Activated CD8-positive, alpha-beta memory T cell treated with anti-CD3 and anti-CD28 coated beads, Interleukin-2, amount 10 ng/mL, durations not matched to agents 7 days and 5 days (primary cell): ENCODE results near the gene ADAMTS2. TPM values are rescaled to one million over a fixed set of nuclear protein-coding genes. Genes with fewer than 3 reads are reported as not detected.

ENCODE experiments used
- ATAC-seq: fragments of 150-1000 bp; cut with Tn5 transposase; one replicate; pipeline ENCODE4 v1.10.0; 2021; ENCODE audit warnings: moderate library complexity
- CTCF ChIA-PET: fragments of 350-600 bp; sonication (Branson Sonifier 250); formaldehyde crosslinking; loops from one replicate; lab custom pipeline; 2021; ENCODE audit warnings: antibody characterized with exemption; lab: Charles Lee
- DNase-seq: peaks from one replicate; pipeline ENCODE4 v3.0.0-alpha.2; 2020
- H3K27ac Mint-ChIP-seq: one replicate; pipeline ENCODE4 v1.8.0; 2021; ENCODE audit warnings: mild to moderate bottlenecking, mixed read lengths
- H3K27me3 Mint-ChIP-seq: one replicate; pipeline ENCODE4 v1.8.0; 2021; ENCODE audit warnings: mixed read lengths
- H3K36me3 Mint-ChIP-seq: one replicate; pipeline ENCODE4 v1.8.0; 2021; ENCODE audit warnings: mild to moderate bottlenecking, mixed read lengths
- H3K4me1 Mint-ChIP-seq: one replicate; pipeline ENCODE4 v1.8.0; 2021; ENCODE audit warnings: mixed read lengths
- H3K4me3 Mint-ChIP-seq: one replicate; pipeline ENCODE4 v1.8.0; 2021; ENCODE audit warnings: mild to moderate bottlenecking, moderate library complexity, mixed read lengths
- H3K9me3 Mint-ChIP-seq: one replicate; pipeline ENCODE4 v1.8.0; 2022; ENCODE audit warnings: low read depth, mixed read lengths
- total RNA-seq, 2 experiments: library from RNA; stranded (reverse); gene quantifications; one replicate each; pipeline ENCODE4 v1.2.3, GENCODE V29; 2021

Gene ADAMTS2
- total RNA-seq, 2 experiments from 2014 or later: not detected

- Mint-ChIP-seq H3K9me3 (no peaks in the 10 kb centered on the region), H3K36me3 (no peaks in the 10 kb centered on the region), H3K27ac (no peak overlapping the region), H3K4me1 (no peaks in the 10 kb centered on the region), H3K4me3 (no peak overlapping the region), H3K27me3 (no peaks in the 10 kb centered on the region)
- CTCF ChIA-PET: no interaction called here
- DNase-seq (no peak), ATAC-seq (no peak)
Observed at GRCh38 chr5:179238628-179238970, 106.7 kb downstream of the ADAMTS2 start.

GRCh38 chr5:179237770-179238627, 107.3 kb downstream of the ADAMTS2 start:
- CTCF ChIA-PET: no interaction called here
- no peak for DNase-seq
- no peaks in the 10 kb centered on the region for H3K9me3 Mint-ChIP-seq
- H3K27me3 Mint-ChIP-seq: no peaks in the 10 kb centered on the region
- no peak overlapping the region for H3K27ac Mint-ChIP-seq
- no peaks in the 10 kb centered on the region for H3K36me3 Mint-ChIP-seq
- no peaks in the 10 kb centered on the region for H3K4me1 Mint-ChIP-seq
- ATAC-seq: no peak
- H3K4me3 Mint-ChIP-seq: no peak overlapping the region

- no peak for ATAC-seq
Observed at GRCh38 chr5:179235416-179236400, 109.6 kb downstream of the ADAMTS2 start.

GRCh38 chr5:179234563-179235135, 110.6 kb downstream of the ADAMTS2 start:
- H3K9me3 Mint-ChIP-seq: no peaks in the 10 kb centered on the region
- H3K27ac Mint-ChIP-seq: no peak overlapping the region
- no peaks in the 10 kb centered on the region for H3K27me3 Mint-ChIP-seq
- no peak for ATAC-seq
- H3K4me3 Mint-ChIP-seq: no peak overlapping the region
- no peaks in the 10 kb centered on the region for H3K36me3 Mint-ChIP-seq
- DNase-seq: no peak
- CTCF ChIA-PET: no interaction called here
- H3K4me1 Mint-ChIP-seq: no peaks in the 10 kb centered on the region

More at GRCh38 chr5:179235416-179236400, 109.6 kb downstream of the ADAMTS2 start:
- Mint-ChIP-seq H3K4me3 (no peak overlapping the region), H3K36me3 (no peaks in the 10 kb centered on the region), H3K27ac (no peak overlapping the region), H3K4me1 (no peaks in the 10 kb centered on the region), H3K27me3 (no peaks in the 10 kb centered on the region), H3K9me3 (no peaks in the 10 kb centered on the region)
- CTCF ChIA-PET: no interaction called here
- DNase-seq: no peak

- CTCF ChIA-PET: no interaction called here
- no peak for ATAC-seq
- Mint-ChIP-seq H3K4me3 (no peak overlapping the region), H3K36me3 (no peaks in the 10 kb centered on the region), H3K27ac (no peak overlapping the region), H3K27me3 (no peaks in the 10 kb centered on the region), H3K4me1 (no peaks in the 10 kb centered on the region), H3K9me3 (no peaks in the 10 kb centered on the region)
- no peak for DNase-seq
Observed at GRCh38 chr5:179233909-179234562, 111.2 kb downstream of the ADAMTS2 start.

GRCh38 chr5:179232091-179232735, 113.0 kb downstream of the ADAMTS2 start:
- Mint-ChIP-seq H3K4me3 (no peak overlapping the region), H3K27ac (no peak overlapping the region), H3K27me3 (no peaks in the 10 kb centered on the region), H3K36me3 (no peaks in the 10 kb centered on the region), H3K4me1 (no peaks in the 10 kb centered on the region), H3K9me3 (no peaks in the 10 kb centered on the region)
- ATAC-seq: no peak
- CTCF ChIA-PET: no interaction called here
- no peak for DNase-seq

GRCh38 chr5:179231309-179231708, 114.0 kb downstream of the ADAMTS2 start:
- H3K27me3 Mint-ChIP-seq: no peaks in the 10 kb centered on the region
- H3K4me1 Mint-ChIP-seq: no peaks in the 10 kb centered on the region
- no peak overlapping the region for H3K4me3 Mint-ChIP-seq
- ATAC-seq (no peak), DNase-seq (no peak)
- CTCF ChIA-PET: no interaction called here
- no peak overlapping the region for H3K27ac Mint-ChIP-seq
- no peaks in the 10 kb centered on the region for H3K9me3 Mint-ChIP-seq
- no peaks in the 10 kb centered on the region for H3K36me3 Mint-ChIP-seq

- Mint-ChIP-seq H3K27me3 (no peaks in the 10 kb centered on the region), H3K9me3 (peaks cover under 1% of the 10 kb centered on the region), H3K27ac (no peak overlapping the region), H3K36me3 (no peaks in the 10 kb centered on the region), H3K4me3 (no peak overlapping the region), H3K4me1 (no peaks in the 10 kb centered on the region)
- CTCF ChIA-PET: interaction anchor here (0.6 to 0.7 kb wide), 2 partner anchors 408 to 522 kb away, joined by 3 read pairs; no protein-coding TSS in a partner anchor
- ATAC-seq (no peak), DNase-seq (no peak)
Observed at GRCh38 chr5:179230061-179230461, 115.2 kb downstream of the ADAMTS2 start.

GRCh38 chr5:179229331-179229831, 115.9 kb downstream of the ADAMTS2 start:
- DNase-seq (no peak), ATAC-seq (no peak)
- no peak overlapping the region for H3K27ac Mint-ChIP-seq
- H3K27me3 Mint-ChIP-seq: no peaks in the 10 kb centered on the region
- CTCF ChIA-PET: interaction anchor here (0.7 kb wide), 1 partner anchor 521 kb away, joined by 3 read pairs; no protein-coding TSS in a partner anchor
- no peaks in the 10 kb centered on the region for H3K36me3 Mint-ChIP-seq
- no peak overlapping the region for H3K4me3 Mint-ChIP-seq
- H3K4me1 Mint-ChIP-seq: no peaks in the 10 kb centered on the region
- H3K9me3 Mint-ChIP-seq: peaks cover 4% of the 10 kb centered on the region

- no peaks in the 10 kb centered on the region for H3K27me3 Mint-ChIP-seq
- H3K36me3 Mint-ChIP-seq: no peaks in the 10 kb centered on the region
- no peak overlapping the region for H3K27ac Mint-ChIP-seq
- DNase-seq (no peak), ATAC-seq (no peak)
- CTCF ChIA-PET: no interaction called here
- H3K4me3 Mint-ChIP-seq: no peak overlapping the region
- peaks cover 4% of the 10 kb centered on the region for H3K9me3 Mint-ChIP-seq
- no peaks in the 10 kb centered on the region for H3K4me1 Mint-ChIP-seq
Observed at GRCh38 chr5:179228341-179229121, 116.7 kb downstream of the ADAMTS2 start.

- Mint-ChIP-seq H3K36me3 (no peaks in the 10 kb centered on the region), H3K9me3 (peaks cover 11% of the 10 kb centered on the region), H3K4me1 (no peaks in the 10 kb centered on the region), H3K27me3 (no peaks in the 10 kb centered on the region), H3K4me3 (no peak overlapping the region), H3K27ac (no peak overlapping the region)
- DNase-seq (no peak), ATAC-seq (no peak)
- CTCF ChIA-PET: no interaction called here
Observed at GRCh38 chr5:179227580-179228311, 117.5 kb downstream of the ADAMTS2 start.
